K562 (cell line): ENCODE measurements around the gene FIZ1. TPM values are rescaled to one million over a fixed set of nuclear protein-coding genes. Genes with fewer than 3 reads are reported as not detected.

Experiments
- ESRRB ChIP-seq: fragments of 250-450 bp; sonication (Bioruptor Pico); IDR thresholded peaks from 2 replicates; pipeline ENCODE4 v1.5.0; 2020; ENCODE audit warnings: mild to moderate bottlenecking, moderate library complexity, borderline replicate concordance
- FOXP4 ChIP-seq: sonication (generic); formaldehyde crosslinking; IDR thresholded peaks from 2 replicates; pipeline ENCODE4 v1.8.0; 2022; ENCODE audit warnings: mild to moderate bottlenecking, missing genetic modification reagents, borderline replicate concordance
- LARP7 ChIP-seq: fragments of 450-650 bp; IDR thresholded peaks from 2 replicates; pipeline ENCODE4 v1.6.1; 2016
- RBM25 ChIP-seq: fragments of 200-400 bp; formaldehyde crosslinking; IDR thresholded peaks from 2 replicates; pipeline ENCODE4 v1.6.1; 2018; ENCODE audit warnings: low read length, low read depth, moderate library complexity; ENCODE audit not compliant: severe bottlenecking
- TCF7L2 ChIP-seq: fragments of 150-350 bp; IDR thresholded peaks from 2 replicates; pipeline ENCODE4 v1.6.1; 2016; ENCODE audit warnings: low read depth, mild to moderate bottlenecking, low read length, moderate library complexity
- TEAD4 ChIP-seq, 2 experiments: sonication (generic) in 1 of 2; formaldehyde crosslinking in 1 of 2; IDR thresholded peaks; 2 replicates each; pipeline versions ENCODE4 v1.6.1 to v1.8.0; 2012 to 2022; ENCODE audit warnings: borderline replicate concordance in 1 of 2, inconsistent platforms in 1 of 2, low read length in 1 of 2, mild to moderate bottlenecking in 1 of 2, missing genetic modification reagents in 1 of 2
- TFAM ChIP-seq: fragments of 250-450 bp; sonication (Bioruptor Pico); conservative IDR thresholded peaks from 2 replicates; pipeline ENCODE4 v1.5.0; 2021; ENCODE audit warnings: mild to moderate bottlenecking, moderate library complexity
- TGIF2 ChIP-seq: sonication (generic); formaldehyde crosslinking; IDR thresholded peaks from 2 replicates; pipeline ENCODE4 v1.8.1; 2022; ENCODE audit warnings: mild to moderate bottlenecking, missing genetic modification reagents, moderate library complexity
- ZBTB40 ChIP-seq, 2 experiments: fragments of 450-650 bp in 1 of 2; sonication (generic) in 1 of 2; formaldehyde crosslinking in 1 of 2; IDR thresholded peaks; 2 replicates each; pipeline versions ENCODE4 v1.7.1 to v1.9.0; 2016 to 2022; ENCODE audit warnings: inconsistent platforms in 1 of 2, mild to moderate bottlenecking in 1 of 2, missing genetic modification reagents in 1 of 2
- ZNF277 ChIP-seq: fragments of 250-450 bp; sonication (Bioruptor Pico); IDR thresholded peaks from 2 replicates; pipeline ENCODE4 v1.8.0; 2022; ENCODE audit warnings: inconsistent platforms, mild to moderate bottlenecking, moderate library complexity, borderline replicate concordance
- polyA plus RNA-seq, 8 experiments: library from polyadenylated mRNA; depleted of rRNA in 4 of 8; stranded (reverse) in 5 of 8; unstranded in 3 of 8; fragments of >200 nt; fragmentation: Nextera tagmentation in 2 of 8; fragmentation: Illumina TruSeq in 1 of 8; extraction: Ambion mirVana in 2 of 8; extraction: Trizol in 1 of 8; gene quantifications; 2 replicates each; pipeline versions ENCODE4 v1.2.1 to v1.2.3, GENCODE V29; 2011 to 2014; ENCODE audit warnings: inconsistent platforms in 1 of 8, missing spikeins in 1 of 8
- total RNA-seq, 7 experiments: library from RNA; depleted of rRNA in 6 of 7; stranded (reverse); fragments of >200 nt in 6 of 7; fragmentation: Illumina TruSeq in 2 of 7; extraction: Trizol in 2 of 7; gene quantifications; 2 replicates each; pipeline versions ENCODE4 v1.2.1 to v1.2.3, GENCODE V29; 2011 to 2021; ENCODE audit warnings: low replicate concordance in 1 of 7
- TF ChIP-seq, protein P1 (sequence below): fragments of 250-450 bp; sonication (Bioruptor Pico); IDR thresholded peaks from 2 replicates; pipeline ENCODE4 v1.5.0; 2022; ENCODE audit warnings: mild to moderate bottlenecking

Gene FIZ1
- total and polyA plus RNA-seq, 9 of the 15 experiments (the other 6 are each of a cell fraction or from before 2014, with no cell fraction given), result 0.79 to 17.5 (median 5.5) TPM

- TF ChIP-seq, protein P1, sequence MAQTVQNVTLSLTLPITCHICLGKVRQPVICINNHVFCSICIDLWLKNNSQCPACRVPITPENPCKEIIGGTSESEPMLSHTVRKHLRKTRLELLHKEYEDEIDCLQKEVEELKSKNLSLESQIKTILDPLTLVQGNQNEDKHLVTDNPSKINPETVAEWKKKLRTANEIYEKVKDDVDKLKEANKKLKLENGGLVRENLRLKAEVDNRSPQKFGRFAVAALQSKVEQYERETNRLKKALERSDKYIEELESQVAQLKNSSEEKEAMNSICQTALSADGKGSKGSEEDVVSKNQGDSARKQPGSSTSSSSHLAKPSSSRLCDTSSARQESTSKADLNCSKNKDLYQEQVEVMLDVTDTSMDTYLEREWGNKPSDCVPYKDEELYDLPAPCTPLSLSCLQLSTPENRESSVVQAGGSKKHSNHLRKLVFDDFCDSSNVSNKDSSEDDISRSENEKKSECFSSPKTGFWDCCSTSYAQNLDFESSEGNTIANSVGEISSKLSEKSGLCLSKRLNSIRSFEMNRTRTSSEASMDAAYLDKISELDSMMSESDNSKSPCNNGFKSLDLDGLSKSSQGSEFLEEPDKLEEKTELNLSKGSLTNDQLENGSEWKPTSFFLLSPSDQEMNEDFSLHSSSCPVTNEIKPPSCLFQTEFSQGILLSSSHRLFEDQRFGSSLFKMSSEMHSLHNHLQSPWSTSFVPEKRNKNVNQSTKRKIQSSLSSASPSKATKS (CRISPR knock-in tag), result no peak
- TF ChIP-seq FOXP4 (CRISPR knock-in tag) (no peak), ESRRB (CRISPR knock-in tag) (no peak), TFAM (CRISPR knock-in tag) (no peak), RBM25 (no peak), TGIF2 (CRISPR knock-in tag) (no peak), ZNF277 (CRISPR knock-in tag) (no peak), ZBTB40 (IDR thresholded peaks at IDR 0.05) (peak; percentile 97), ZBTB40 (CRISPR knock-in tag; IDR thresholded peaks at IDR 0.05) (no peak), TEAD4 (IDR thresholded peaks at IDR 0.05; ENCODE audit: low read length) (no peak), TEAD4 (CRISPR knock-in tag; IDR thresholded peaks at IDR 0.05; ENCODE audit: borderline replicate concordance) (no peak), LARP7 (no peak), TCF7L2 (peak; percentile 5; the same call in 1 of the 2 replicates)
Measured at GRCh38 chr19:55599468-55599841, at the start of gene FIZ1 (continued).
